Measurements from ENCODE around the gene ATG16L2. TPM values are rescaled to one million over a fixed set of nuclear protein-coding genes. Genes with fewer than 3 reads are reported as not detected.

The ATG16L2 gene
- total and polyA plus RNA-seq, 2 donors (not counting 1 experiment from before 2014, with no cell fraction given) = 3.3 to 8.8 TPM

DNA sequence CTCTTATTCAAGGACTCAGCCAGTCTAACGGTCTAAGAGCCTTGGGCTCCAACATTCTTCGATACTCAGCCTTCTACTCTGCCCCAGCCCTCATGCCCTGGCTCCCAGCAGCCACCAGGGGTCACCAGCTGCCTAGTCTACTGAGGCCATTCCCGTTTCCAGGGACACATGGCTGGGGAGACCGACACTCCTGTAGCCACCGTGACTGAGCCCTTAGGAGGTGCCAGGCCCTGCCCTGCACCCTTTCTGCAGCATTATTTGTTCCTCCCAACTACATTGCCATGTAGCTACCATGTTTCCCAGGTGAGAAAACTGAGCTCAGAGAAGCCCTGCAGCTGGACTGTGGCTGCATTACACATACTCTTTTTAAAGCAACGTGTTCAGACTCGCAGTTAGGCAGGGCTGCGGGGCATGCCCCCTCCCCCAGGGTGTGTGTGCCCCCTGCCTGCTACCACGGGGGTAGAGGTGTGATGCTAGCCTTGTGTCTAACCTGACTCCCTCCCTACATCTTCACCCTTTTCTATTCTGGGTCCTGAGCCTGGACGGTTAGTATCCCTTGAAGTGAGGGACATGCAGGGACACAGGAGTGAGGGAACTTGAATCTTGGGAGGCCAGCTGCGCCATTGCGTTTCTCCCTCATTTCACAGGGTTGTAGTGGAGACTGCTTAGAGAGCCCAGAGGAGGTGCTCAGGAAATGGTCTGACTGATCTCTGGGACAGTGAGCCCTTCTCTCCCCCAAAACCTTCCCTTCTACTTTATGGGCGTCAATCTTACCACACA, 17.5 kb downstream of the ATG16L2 start:
- Histone ChIP-seq H3K4me1 (ENCODE audit: control insufficient read depth, extremely low read depth, insufficient read depth, low read length) (peaks cover 24% of the 10 kb centered on the region), H3K9me3 (ENCODE audit: control insufficient read depth, insufficient read depth, low read depth, low read length) (no peaks in the 10 kb centered on the region), H3K4me3 (replicated peaks in 1 of 4; ENCODE audit: control extremely low read depth in 1 of 4, insufficient read depth in 1 of 4, low read depth in 3 of 4, low read length in 4 of 4) (no peak overlapping the region), H3K79me2 (ENCODE audit: control insufficient read depth, insufficient read depth, low read length) (no peaks in the 10 kb centered on the region), H3K27me3 (ENCODE audit: control insufficient read depth, insufficient read depth, low read length) (no peaks in the 10 kb centered on the region), H2AFZ (ENCODE audit: low read length) (no peak overlapping the region), H4K20me1 (ENCODE audit: control insufficient read depth, extremely low read depth, insufficient read depth, low read length) (no peaks in the 10 kb centered on the region), H3K27ac (ENCODE audit: insufficient read depth, low read length) (no peak overlapping the region), H3K9ac (ENCODE audit: insufficient read depth, low read length) (no peak overlapping the region), H3K36me3 (ENCODE audit: control insufficient read depth, insufficient read depth, low read length) (no peaks in the 10 kb centered on the region), H3K4me2 (ENCODE audit: extremely low read depth, insufficient read depth, low read length) (no peak overlapping the region)
- peak; percentile 54 to 77 for DNase-seq (ENCODE audit: low read depth in 2 of 2)
- no peak for TF ChIP-seq EZH2 (IDR thresholded peaks at IDR 0.05; ENCODE audit: low read length, missing control alignments)
- peak; percentile 97 for TF ChIP-seq CTCF (conservative IDR thresholded peaks at IDR 0.05 in 1 of 2, IDR thresholded peaks at IDR 0.05 in 1 of 2; ENCODE audit: low read depth in 1 of 2, low read length in 2 of 2)

- Histone ChIP-seq H3K27me3 (ENCODE audit: control insufficient read depth, insufficient read depth, low read length) (no peaks in the 10 kb centered on the region), H3K9me3 (ENCODE audit: control insufficient read depth, insufficient read depth, low read depth, low read length) (no peaks in the 10 kb centered on the region), H3K27ac (ENCODE audit: insufficient read depth, low read length) (no peak overlapping the region), H3K4me3 (replicated peaks in 1 of 4; ENCODE audit: control extremely low read depth in 1 of 4, insufficient read depth in 1 of 4, low read depth in 3 of 4, low read length in 4 of 4) (no peak overlapping the region), H3K36me3 (ENCODE audit: control insufficient read depth, insufficient read depth, low read length) (no peaks in the 10 kb centered on the region), H3K79me2 (ENCODE audit: control insufficient read depth, insufficient read depth, low read length) (no peaks in the 10 kb centered on the region), H4K20me1 (ENCODE audit: control insufficient read depth, extremely low read depth, insufficient read depth, low read length) (no peaks in the 10 kb centered on the region), H2AFZ (ENCODE audit: low read length) (no peak overlapping the region), H3K4me1 (ENCODE audit: control insufficient read depth, extremely low read depth, insufficient read depth, low read length) (peaks cover 24% of the 10 kb centered on the region), H3K9ac (ENCODE audit: insufficient read depth, low read length) (no peak overlapping the region), H3K4me2 (ENCODE audit: extremely low read depth, insufficient read depth, low read length) (no peak overlapping the region)
- TF ChIP-seq EZH2 (IDR thresholded peaks at IDR 0.05; ENCODE audit: low read length, missing control alignments) = no peak
- TF ChIP-seq CTCF (conservative IDR thresholded peaks at IDR 0.05 in 1 of 2, IDR thresholded peaks at IDR 0.05 in 1 of 2; ENCODE audit: low read depth in 1 of 2, low read length in 2 of 2) = no peak
- DNase-seq (ENCODE audit: low read depth in 2 of 2) = no peak
These were observed 18.3 kb downstream of the ATG16L2 start for GRCh38 chr11:72832301-72833082.

- no peaks in the 10 kb centered on the region for H3K79me2 ChIP-seq (ENCODE audit: control insufficient read depth, insufficient read depth, low read length)
- H2AFZ ChIP-seq (ENCODE audit: low read length) = no peak overlapping the region
- H3K4me2 ChIP-seq (ENCODE audit: extremely low read depth, insufficient read depth, low read length) = no peak overlapping the region
- TF ChIP-seq EZH2 (IDR thresholded peaks at IDR 0.05; ENCODE audit: low read length, missing control alignments) (no peak), CTCF (conservative IDR thresholded peaks at IDR 0.05 in 1 of 2, IDR thresholded peaks at IDR 0.05 in 1 of 2; ENCODE audit: low read depth in 1 of 2, low read length in 2 of 2) (no peak)
- H3K27me3 ChIP-seq (ENCODE audit: control insufficient read depth, insufficient read depth, low read length) = no peaks in the 10 kb centered on the region
- H3K4me1 ChIP-seq (ENCODE audit: control insufficient read depth, extremely low read depth, insufficient read depth, low read length) = peaks cover 20% of the 10 kb centered on the region
- DNase-seq (ENCODE audit: low read depth in 2 of 2) = no peak
- H3K9me3 ChIP-seq (ENCODE audit: control insufficient read depth, insufficient read depth, low read depth, low read length) = no peaks in the 10 kb centered on the region
- H4K20me1 ChIP-seq (ENCODE audit: control insufficient read depth, extremely low read depth, insufficient read depth, low read length) = no peaks in the 10 kb centered on the region
- H3K36me3 ChIP-seq (ENCODE audit: control insufficient read depth, insufficient read depth, low read length) = no peaks in the 10 kb centered on the region
- no peak overlapping the region for H3K9ac ChIP-seq (ENCODE audit: insufficient read depth, low read length)
- no peak overlapping the region for H3K4me3 ChIP-seq (replicated peaks in 1 of 4; ENCODE audit: control extremely low read depth in 1 of 4, insufficient read depth in 1 of 4, low read depth in 3 of 4, low read length in 4 of 4)
- H3K27ac ChIP-seq (ENCODE audit: insufficient read depth, low read length) = no peak overlapping the region
These were observed 19.0 kb downstream of the ATG16L2 start for GRCh38 chr11:72833083-72833733.

Data from fibroblast of lung (primary cell).